ENCODE measurements around the gene PAX1.

PAX1 gene

DNA sequence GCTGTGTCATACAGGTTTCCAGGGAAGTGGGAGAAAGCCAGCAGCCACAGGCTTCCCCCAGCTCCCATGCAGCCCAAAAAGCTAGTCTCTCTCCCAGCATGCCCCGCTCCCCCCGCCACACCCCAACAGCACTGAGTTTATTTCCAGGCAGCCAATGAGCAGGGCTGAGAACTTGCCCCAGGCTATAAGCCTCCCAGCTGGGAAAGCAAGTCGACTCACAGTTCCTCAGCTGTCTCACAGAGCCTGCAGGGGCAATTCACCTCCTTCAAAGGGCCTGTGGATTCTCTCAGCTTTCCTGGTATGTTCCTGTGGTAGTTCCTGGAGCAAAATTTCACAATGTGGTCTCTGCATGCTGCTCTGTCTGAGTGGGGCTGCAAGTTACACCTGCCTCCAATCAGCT lies 34.2 kb downstream of the PAX1 start:
- DNase-seq (ENCODE audit: low spot score): no peak

DNA sequence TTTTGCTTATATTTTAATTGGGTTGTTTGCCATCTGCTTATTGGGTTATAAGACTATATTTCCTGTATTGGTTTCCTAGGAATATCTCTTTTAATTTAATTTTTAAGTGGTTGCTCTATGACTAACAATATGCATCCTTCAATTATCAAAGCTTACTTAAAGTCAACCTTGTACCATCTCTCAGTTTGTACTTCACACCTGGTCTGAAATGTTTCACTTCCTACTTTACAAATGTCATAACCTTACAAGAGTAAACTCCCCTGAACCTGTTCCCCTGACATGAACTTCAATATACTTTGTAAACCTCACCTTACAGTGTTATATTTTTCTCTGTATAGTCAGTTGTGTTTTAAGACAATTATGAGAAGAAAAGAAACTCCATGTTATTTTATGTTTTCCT lies 35.8 kb downstream of the PAX1 start:
- DNase-seq (ENCODE audit: low spot score): no peak

DNA sequence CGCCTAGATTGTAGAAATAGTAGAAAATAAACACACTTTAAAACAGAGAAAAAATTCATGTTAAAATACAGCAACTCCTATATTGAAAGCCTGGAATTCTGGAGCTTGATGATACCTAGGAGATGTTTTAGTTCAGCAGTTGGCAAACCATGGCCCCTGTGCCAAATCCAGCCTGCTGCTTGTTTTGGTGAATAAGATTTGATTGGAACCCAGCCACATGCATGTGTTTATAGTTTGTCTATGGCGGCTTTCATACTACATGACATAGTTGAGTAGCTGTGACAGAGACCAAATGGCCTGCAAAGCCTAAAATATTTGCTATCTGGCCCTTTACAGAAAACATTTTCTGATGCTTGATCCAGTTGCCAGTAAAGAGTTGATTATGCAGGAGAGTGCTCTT lies 57.2 kb downstream of the PAX1 start:
- no peak for DNase-seq (ENCODE audit: low spot score)

DNA sequence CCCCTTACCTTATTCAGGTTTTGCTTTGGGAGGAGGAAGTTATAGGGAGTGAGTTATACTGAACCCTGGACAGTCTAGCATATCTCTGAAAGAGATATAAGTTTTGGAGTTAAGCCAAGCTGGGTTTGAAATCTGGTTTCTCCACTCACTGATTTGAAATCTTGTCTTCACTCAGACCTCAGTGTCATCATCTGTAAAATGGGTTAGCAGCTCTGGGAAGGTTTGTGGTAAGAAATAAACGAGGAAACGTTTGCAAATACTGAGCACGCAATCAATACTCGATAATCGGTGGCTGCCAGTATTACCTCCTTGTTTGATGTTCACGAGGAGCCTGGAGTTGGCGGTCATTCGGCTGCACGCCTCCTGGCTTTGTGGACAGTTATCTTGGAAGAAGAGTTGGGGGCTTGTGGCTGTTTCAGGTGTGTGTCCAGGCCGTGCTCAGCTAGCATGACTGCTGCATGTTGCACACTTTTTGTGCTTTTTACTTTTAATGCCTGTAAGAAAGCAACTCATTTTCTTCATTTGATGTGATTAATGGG lies 61.8 kb downstream of the PAX1 start:
- no peak for DNase-seq (ENCODE audit: low spot score)

DNA sequence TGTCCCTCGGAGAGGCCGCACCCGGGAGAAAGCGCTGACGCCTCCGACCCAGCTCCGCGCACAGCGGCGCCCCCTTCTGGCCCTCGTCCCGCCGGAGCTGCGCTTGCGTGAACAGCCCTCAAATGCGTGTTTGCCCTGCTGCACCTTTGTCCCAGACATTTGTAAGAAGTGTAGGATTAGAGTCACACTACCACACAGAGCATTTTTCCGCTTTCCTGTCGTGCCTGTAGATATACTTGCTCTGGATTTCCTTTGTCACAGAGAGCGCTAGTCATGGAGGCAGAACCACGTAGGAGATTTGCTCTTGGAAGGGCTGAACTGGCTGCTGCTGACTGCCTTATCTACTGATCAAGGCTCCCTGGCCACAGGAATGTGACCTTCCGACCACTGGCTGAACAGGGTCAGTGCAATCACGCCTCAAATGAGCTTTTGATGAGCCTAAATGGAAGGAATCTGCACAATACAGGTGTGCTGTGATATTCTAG lies 62.3 kb downstream of the PAX1 start:
- DNase-seq (ENCODE audit: low spot score): no peak

Measured in GM03348 (cell line).